Testis (tissue), 2 donors: ENCODE data around the gene TENT5C.

ENCODE experiments used
- POLR2A ChIP-seq: fragments of 450-650 bp; IDR thresholded peaks from one replicate; pipeline ENCODE4 v1.6.1; 2017; ENCODE audit warnings: antibody characterized with exemption, mild to moderate bottlenecking, moderate library complexity
- TF ChIP-seq, protein P1 (sequence below), 3 experiments: fragments of 450-650 bp in 2 of 3; fragments of 200-600 bp in 1 of 3; sonication (generic) in 1 of 3; IDR thresholded peaks; one replicate each; pipeline ENCODE4 v1.5.1; 2016 to 2019; ENCODE audit warnings: antibody characterized with exemption in 3 of 3, mild to moderate bottlenecking in 2 of 3, moderate library complexity in 1 of 3

- no peak for TF ChIP-seq POLR2A
- TF ChIP-seq, protein P1, sequence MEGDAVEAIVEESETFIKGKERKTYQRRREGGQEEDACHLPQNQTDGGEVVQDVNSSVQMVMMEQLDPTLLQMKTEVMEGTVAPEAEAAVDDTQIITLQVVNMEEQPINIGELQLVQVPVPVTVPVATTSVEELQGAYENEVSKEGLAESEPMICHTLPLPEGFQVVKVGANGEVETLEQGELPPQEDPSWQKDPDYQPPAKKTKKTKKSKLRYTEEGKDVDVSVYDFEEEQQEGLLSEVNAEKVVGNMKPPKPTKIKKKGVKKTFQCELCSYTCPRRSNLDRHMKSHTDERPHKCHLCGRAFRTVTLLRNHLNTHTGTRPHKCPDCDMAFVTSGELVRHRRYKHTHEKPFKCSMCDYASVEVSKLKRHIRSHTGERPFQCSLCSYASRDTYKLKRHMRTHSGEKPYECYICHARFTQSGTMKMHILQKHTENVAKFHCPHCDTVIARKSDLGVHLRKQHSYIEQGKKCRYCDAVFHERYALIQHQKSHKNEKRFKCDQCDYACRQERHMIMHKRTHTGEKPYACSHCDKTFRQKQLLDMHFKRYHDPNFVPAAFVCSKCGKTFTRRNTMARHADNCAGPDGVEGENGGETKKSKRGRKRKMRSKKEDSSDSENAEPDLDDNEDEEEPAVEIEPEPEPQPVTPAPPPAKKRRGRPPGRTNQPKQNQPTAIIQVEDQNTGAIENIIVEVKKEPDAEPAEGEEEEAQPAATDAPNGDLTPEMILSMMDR (IDR thresholded peaks at IDR 0.05), result no peak
Observed at GRCh38 chr1:117583247-117583646, 22.6 kb upstream of the TENT5C start.
